ENCODE measurements around the gene CIB4.

Gene CIB4

GRCh38 chr2:26552641-26553374 is 88.4 kb downstream of the CIB4 start:
- DNase-seq (ENCODE audit: low read depth, low spot score), result no peak

DNA sequence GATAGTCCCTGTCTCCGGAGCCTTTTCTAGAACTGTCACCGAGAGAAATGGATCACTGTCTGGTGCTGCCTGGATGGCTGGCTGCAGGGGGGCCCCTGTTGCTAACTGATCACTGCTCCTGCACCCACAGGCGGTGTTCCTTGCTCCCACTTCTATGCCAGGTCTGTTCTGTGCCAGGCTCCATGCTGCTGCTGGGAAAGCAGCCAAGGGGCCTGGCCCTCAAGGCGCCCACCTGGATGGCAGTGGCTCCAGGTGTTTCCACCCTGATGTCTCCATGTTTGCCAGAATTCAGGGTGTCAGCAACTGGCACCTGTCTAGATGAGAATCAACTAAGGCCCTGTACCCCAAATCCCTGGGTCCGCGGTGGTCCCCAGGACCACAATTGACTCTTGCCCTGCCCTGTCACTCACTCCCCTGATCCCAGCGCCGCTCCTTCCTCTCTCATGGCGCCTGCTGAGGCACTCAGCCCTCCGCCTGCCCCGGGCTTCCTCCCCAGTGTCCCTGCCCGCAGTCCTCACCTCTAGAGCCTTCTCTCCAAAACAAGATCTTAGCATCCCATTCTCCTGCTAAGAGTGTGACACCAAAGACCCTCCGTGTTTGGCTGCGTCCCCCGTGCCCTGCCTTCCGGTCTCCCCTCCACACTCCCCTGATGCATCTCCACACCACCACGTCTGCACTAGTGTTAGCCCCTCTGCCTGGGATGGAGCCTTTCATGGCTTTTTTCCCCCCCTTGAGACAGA is 90.7 kb downstream of the CIB4 start:
- no peak for DNase-seq (ENCODE audit: low read depth, low spot score)

GRCh38 chr2:26542676-26543505 is 98.3 kb downstream of the CIB4 start:
- DNase-seq (ENCODE audit: low read depth, low spot score), result no peak

GRCh38 chr2:26542194-26542455 is 99.0 kb downstream of the CIB4 start:
- DNase-seq (ENCODE audit: low read depth, low spot score), result no peak

- no peak for DNase-seq (ENCODE audit: low read depth, low spot score)
These were observed 99.6 kb downstream of the CIB4 start for GRCh38 chr2:26541401-26542193.

DNA sequence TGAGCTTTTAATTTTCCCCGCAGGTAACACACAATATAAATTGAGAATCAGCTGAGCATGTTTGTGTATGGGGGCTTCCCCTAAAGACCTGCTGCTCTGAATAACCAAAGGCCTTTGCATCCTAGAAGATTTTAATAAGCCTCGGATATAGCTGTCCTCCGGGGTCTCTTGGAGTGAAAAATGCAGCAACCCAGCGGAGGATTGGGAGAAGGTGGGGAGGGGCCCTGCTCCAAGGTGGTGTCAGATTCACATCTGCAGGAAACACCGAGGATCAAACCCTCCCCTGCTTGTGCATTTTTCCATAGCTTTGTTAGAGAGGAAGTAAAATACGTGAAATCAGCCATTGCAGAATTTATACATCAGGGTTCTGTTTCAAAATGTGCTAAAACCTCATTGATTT is 100.2 kb downstream of the CIB4 start:
- DNase-seq (ENCODE audit: low read depth, low spot score), result no peak

- no peak for DNase-seq (ENCODE audit: low read depth, low spot score)
These were observed 100.9 kb downstream of the CIB4 start for GRCh38 chr2:26540306-26540705.

DNA sequence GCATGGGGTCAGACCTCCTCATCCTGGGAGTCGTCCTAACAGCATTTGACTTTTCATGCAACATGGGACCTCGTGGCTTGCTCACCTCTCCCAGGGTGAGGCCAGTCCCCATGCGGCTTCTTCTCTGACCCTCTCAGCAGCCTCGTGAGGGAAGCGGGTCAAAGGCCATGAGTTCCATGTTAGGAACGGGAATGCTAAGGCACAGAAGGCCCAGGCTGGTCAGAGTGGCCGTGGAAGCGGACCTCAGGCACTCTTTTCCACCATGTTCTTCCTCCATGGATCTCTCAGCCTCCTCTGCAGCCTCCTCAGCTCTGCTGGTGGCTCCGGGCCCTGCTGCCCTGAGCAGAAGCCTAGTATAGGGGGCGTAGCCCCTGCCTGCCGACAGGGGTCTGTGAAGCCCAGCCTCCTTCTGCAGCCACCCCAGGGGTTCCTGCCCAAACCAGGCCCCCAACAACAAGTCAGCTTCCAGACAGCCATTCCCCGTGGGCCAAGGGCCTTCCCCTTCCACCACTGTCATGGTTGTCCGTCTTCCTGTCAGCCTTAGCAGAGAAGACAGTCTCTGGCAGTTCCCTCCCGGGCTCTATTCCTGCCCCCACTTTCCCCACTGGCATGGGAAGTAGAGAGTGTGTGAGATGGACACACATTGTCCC is 103.2 kb downstream of the CIB4 start:
- DNase-seq (ENCODE audit: low read depth, low spot score), result no peak

GRCh38 chr2:26537069-26537825 is 103.9 kb downstream of the CIB4 start:
- DNase-seq (ENCODE audit: low read depth, low spot score), result no peak

DNA sequence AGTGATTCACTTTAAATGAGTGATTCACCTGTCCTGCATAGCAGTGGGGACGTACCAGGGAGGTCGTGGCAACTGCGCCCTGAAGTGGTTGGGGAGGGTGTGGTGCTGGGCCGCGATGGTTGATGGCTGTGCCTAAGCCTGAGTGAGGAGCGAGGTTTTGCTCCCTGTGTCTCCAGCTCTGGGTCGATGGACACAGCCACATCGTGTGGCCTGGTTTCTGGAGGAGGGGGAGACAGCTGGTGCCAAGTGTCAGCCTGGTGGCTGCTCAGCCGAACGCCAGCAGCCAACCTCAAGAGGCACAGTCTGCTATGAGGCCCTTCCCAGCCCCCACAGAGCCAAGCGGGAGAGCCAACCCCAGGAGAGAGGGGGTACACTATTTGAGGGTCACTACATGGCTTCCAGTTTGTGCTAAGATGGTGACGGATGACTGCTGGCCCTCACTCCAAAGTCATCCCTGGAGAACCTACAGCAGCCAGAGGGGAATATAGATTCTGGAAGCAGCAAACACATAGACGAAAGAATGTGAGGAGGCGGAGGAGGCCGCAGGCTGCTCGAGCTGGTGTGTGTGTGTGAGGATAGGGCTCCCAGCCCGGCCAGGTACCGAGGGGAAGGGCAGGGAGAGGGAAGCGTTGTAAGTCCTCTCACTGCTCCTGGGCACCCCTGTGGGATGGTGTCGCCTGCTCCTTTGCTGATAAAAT is 104.6 kb downstream of the CIB4 start:
- no peak for DNase-seq (ENCODE audit: low read depth, low spot score)

- no peak for DNase-seq (ENCODE audit: low read depth, low spot score)
These were observed 105.4 kb downstream of the CIB4 start for GRCh38 chr2:26535663-26536275.

DNA sequence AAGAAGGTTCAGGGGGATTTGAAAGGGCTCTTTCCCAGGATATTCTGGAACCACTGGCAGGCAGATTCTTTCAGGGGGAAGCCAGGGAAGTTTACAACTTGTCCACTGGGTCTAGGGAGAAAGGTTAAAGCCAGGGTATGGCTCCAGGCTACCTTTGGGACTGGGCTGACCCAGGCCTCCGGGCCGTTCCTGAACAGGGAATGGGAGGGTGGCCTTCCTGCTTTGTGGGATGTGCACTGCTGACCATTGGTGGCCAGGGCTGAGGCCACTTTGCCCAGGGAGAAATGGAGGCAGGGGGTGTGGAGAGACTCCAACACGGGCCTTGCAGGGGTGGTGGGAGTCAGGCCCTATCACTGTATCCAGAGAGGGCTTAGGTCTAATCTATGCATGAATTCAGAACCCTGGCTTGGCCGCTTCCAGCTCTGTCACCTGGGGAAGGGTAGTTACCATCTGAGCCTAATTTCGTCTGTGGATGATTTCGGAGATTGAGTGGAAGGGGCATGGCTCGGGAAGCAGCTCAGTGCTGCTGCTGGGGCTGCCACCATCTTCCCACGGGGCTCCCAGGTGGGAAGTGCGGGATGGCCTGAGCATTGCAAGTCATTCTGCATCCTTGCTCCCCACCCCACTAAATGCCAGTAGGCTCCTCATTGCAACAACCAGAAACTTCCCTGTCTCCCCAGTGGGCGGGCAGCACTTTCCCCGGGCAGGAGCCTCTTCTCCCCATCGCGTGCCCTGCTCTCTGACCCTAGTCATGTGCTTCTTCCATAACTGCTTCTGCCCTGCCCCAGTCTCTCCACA is 106.1 kb downstream of the CIB4 start:
- no peak for DNase-seq (ENCODE audit: low read depth, low spot score)

GRCh38 chr2:26534098-26534864 is 106.9 kb downstream of the CIB4 start:
- no peak for DNase-seq (ENCODE audit: low read depth, low spot score)

DNA sequence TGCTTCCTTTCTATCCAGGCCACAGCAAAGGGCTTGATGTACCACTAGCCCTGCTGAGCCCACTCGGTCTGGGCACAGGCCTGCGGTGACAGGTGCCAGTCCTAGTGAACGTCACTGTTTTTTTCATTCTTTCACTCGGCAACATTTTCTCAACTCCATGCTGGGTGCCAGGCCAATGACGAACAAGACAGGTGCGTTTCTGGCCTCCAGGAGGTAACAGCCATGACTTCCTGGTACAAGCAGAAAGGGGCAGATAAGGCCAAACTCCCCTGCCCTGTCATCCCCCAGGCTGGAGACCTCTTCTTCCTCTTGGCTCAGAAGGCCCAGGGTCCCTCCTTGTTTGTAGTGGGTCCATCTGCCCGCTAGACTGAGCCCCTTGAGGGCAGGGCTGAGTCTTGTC is 107.5 kb downstream of the CIB4 start:
- DNase-seq (ENCODE audit: low read depth, low spot score), result no peak

DNA sequence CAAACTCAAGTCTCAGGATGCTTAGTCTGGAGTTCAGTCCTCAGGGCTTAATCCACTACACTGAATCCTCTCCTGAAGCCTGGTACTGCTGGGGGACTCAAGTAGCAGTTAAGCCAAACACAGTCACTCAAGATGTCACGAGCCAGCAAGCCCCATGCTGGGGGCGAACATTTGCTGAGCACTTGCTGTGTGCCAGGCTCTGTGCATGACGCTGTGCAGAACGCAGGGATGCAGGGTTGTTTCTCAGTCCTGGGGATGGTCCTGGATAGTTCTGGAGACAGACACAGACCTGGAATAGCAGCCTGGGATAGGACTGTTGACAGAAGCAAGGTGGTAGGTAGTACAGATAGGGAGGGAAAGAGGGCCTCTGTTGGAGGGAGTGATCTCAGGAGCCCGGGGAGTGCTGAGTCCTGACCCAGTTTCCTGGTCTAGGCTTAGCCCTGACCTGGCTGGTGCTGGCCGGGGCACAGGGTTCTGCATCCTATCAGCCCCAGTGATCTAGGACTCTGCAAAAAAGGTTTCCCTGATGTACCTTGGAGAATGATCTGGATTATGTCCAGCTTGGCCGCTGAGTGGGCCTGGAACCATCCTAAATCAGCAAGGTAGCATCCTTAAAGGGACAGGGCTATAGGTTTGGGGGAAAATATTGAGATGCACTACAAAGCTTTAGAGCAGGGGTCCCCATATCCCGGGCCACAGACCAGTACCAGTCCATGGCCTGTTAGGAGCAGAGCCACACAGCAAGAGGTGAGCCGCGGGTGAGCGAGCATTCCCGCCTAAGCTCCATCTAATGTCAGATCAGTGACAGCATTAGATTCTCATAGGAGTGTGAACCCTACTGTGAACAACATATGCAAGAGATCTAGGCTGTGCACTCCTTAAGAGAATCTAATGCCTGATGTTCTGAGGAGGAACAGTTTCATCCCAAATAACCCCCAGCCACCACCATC is 108.6 kb downstream of the CIB4 start:
- DNase-seq (ENCODE audit: low read depth, low spot score), result no peak

Data from brain pericyte (primary cell).